Mammary epithelial cell (primary cell): ENCODE results near the gene THRB.

ENCODE experiments used
- EZH2 ChIP-seq: IDR thresholded peaks from 2 replicates; pipeline ENCODE4 v1.6.1; 2012; ENCODE audit warnings: low read length, inconsistent platforms, borderline replicate concordance
- TF ChIP-seq, protein P1 (sequence below), 2 donors: IDR thresholded peaks in 1 of 2; conservative IDR thresholded peaks in 1 of 2; 2 replicates each; pipeline ENCODE4 v1.5.1; 2011 to 2012; ENCODE audit warnings: inconsistent platforms in 2 of 2, low read length in 2 of 2, mild to moderate bottlenecking in 2 of 2, control low read depth in 1 of 2, low read depth in 1 of 2; ENCODE audit not compliant: insufficient read depth in 1 of 2; ENCODE audit errors: extremely low read depth in 1 of 2

DNA sequence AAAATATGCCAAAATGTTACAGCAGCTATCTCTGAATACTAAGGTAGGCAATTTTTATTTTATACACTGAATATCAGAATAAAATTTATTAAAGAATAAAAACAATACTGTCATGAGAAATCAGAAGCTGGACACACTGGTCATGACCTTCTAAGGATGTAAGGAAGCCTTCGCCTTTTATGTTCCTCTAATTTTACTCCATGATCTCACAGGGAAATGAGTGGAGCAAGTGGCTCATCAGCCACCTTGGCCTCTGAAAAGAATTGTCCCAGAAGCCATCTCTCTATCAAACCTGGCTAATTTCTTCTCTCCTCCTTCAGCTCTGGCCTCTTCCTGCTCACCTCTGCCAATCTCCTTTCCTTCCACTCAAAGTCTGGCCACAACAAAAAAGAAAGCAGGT lies 48.6 kb downstream of the THRB start:
- TF ChIP-seq, protein P1, sequence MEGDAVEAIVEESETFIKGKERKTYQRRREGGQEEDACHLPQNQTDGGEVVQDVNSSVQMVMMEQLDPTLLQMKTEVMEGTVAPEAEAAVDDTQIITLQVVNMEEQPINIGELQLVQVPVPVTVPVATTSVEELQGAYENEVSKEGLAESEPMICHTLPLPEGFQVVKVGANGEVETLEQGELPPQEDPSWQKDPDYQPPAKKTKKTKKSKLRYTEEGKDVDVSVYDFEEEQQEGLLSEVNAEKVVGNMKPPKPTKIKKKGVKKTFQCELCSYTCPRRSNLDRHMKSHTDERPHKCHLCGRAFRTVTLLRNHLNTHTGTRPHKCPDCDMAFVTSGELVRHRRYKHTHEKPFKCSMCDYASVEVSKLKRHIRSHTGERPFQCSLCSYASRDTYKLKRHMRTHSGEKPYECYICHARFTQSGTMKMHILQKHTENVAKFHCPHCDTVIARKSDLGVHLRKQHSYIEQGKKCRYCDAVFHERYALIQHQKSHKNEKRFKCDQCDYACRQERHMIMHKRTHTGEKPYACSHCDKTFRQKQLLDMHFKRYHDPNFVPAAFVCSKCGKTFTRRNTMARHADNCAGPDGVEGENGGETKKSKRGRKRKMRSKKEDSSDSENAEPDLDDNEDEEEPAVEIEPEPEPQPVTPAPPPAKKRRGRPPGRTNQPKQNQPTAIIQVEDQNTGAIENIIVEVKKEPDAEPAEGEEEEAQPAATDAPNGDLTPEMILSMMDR (conservative IDR thresholded peaks at IDR 0.05 in 1 of 2, IDR thresholded peaks at IDR 0.05 in 1 of 2; ENCODE audit: extremely low read depth in 1 of 2, insufficient read depth in 1 of 2, low read depth in 1 of 2, low read length in 2 of 2) = no peak
- TF ChIP-seq EZH2 = no peak
